ENCODE measurements around the gene PCNX2.
"Not testable (repeated sequence)": the region's sequence is repeated elsewhere in the genome, so short reads cannot be mapped to it uniquely, and the experiment has no call there.

Gene PCNX2

GRCh38 chr1:233140974-233141373, 154.6 kb downstream of the PCNX2 start:
- DNase-seq: no peak

- no peak for DNase-seq
Observed at GRCh38 chr1:233140499-233140898, 155.0 kb downstream of the PCNX2 start.

GRCh38 chr1:233138788-233139585, 156.5 kb downstream of the PCNX2 start:
- DNase-seq: no peak

GRCh38 chr1:233135833-233136232, 159.7 kb downstream of the PCNX2 start:
- no peak for DNase-seq

GRCh38 chr1:233132445-233132844, 163.1 kb downstream of the PCNX2 start:
- no peak for DNase-seq

GRCh38 chr1:233129031-233129430, 166.5 kb downstream of the PCNX2 start:
- DNase-seq: not testable (repeated sequence)

GRCh38 chr1:233127157-233127556, 168.4 kb downstream of the PCNX2 start:
- DNase-seq: no peak

GRCh38 chr1:233122779-233123178, 172.7 kb downstream of the PCNX2 start:
- no peak for DNase-seq

- no peak for DNase-seq
Observed at GRCh38 chr1:233121947-233122559, 173.5 kb downstream of the PCNX2 start.

GRCh38 chr1:233114860-233115259, 180.7 kb downstream of the PCNX2 start:
- DNase-seq: no peak

- no peak for DNase-seq
Observed at GRCh38 chr1:233114159-233114558, 181.4 kb downstream of the PCNX2 start.

- peak; percentile 57 for DNase-seq
Observed at GRCh38 chr1:233113009-233113879, 182.3 kb downstream of the PCNX2 start.

GRCh38 chr1:233112186-233113008, 183.1 kb downstream of the PCNX2 start:
- no peak for DNase-seq

GRCh38 chr1:233111731-233112130, 183.8 kb downstream of the PCNX2 start:
- DNase-seq: no peak

- DNase-seq: no peak
Observed at GRCh38 chr1:233109096-233109495, 186.4 kb downstream of the PCNX2 start.

GRCh38 chr1:233107716-233108130, 187.8 kb downstream of the PCNX2 start:
- DNase-seq: not testable (repeated sequence)

GRCh38 chr1:233107130-233107660, 188.3 kb downstream of the PCNX2 start:
- DNase-seq: no peak

- no peak for DNase-seq
Observed at GRCh38 chr1:233105225-233105624, 190.3 kb downstream of the PCNX2 start.

- DNase-seq: no peak
Observed at GRCh38 chr1:233102341-233102740, 193.2 kb downstream of the PCNX2 start.

GRCh38 chr1:233097959-233098580, 197.5 kb downstream of the PCNX2 start:
- no peak for DNase-seq

- no peak for DNase-seq
Observed at GRCh38 chr1:233097546-233097945, 198.0 kb downstream of the PCNX2 start.

GRCh38 chr1:233094691-233095090, 200.8 kb downstream of the PCNX2 start:
- DNase-seq: no peak

Data from midbrain (tissue), 1 donor.